GM23248 (cell line): ENCODE data around the gene MYRIP.

Experiments
- EZH2 ChIP-seq: fragments of 200-600 bp; sonication (generic); IDR thresholded peaks from 2 replicates; pipeline ENCODE4 v1.6.1; 2018; ENCODE audit warnings: antibody characterized with exemption, mild to moderate bottlenecking; ENCODE audit not compliant: insufficient read depth, poor library complexity, severe bottlenecking
- EZH2phosphoT487 ChIP-seq: fragments of 200-600 bp; sonication (generic); IDR thresholded peaks from 2 replicates; pipeline ENCODE4 v1.6.1; 2018; ENCODE audit warnings: antibody characterized with exemption, moderate library complexity, mild to moderate bottlenecking, low read depth; ENCODE audit not compliant: insufficient read depth

- no peak for TF ChIP-seq EZH2phosphoT487
- no peak for TF ChIP-seq EZH2
These were observed 381.8 kb downstream of the MYRIP start for GRCh38 chr3:40191251-40191650.
